Panc1 (cell line): ENCODE measurements around the gene ANKK1. TPM values are rescaled to one million over a fixed set of nuclear protein-coding genes. Genes with fewer than 3 reads are reported as not detected.

Experiments
- ATAC-seq: fragments of 200-7000 bp; cut with Tn5 transposase; 2 replicates; pipeline ENCODE4 v1.9.1; 2020; ENCODE audit warnings: mild to moderate bottlenecking, moderate library complexity
- BruUV-seq: library from RNA; stranded (reverse); fragments of 400-500 nt; replicated peaks from 2 replicates; lab custom pipeline; 2021; lab: Mats Ljungman, UMichigan
- CTCF ChIA-PET: fragments of 300-600 bp; sonication (Branson Sonifier 250); formaldehyde crosslinking; loops from one replicate; lab custom pipeline; 2022; ENCODE audit warnings: antibody characterized with exemption; lab: Charles Lee
- POLR2A ChIA-PET: fragments of 300-600 bp; sonication (Branson Sonifier 250); formaldehyde crosslinking; loops from one replicate; lab custom pipeline; 2022; ENCODE audit warnings: antibody characterized with exemption; lab: Charles Lee
- DNase-seq: peaks from one replicate; pipeline ENCODE4 v3.0.0-alpha.2; 2010; ENCODE audit warnings: low read depth, low spot score
- H3K27ac ChIP-seq: 2 replicates; pipeline ENCODE4 v1.5.1; 2011; ENCODE audit warnings: mild to moderate bottlenecking, low read length, inconsistent platforms
- H3K27me3 ChIP-seq: fragments of 200-500 bp; sonication (Bioruptor generic); 2 replicates; pipeline ENCODE4 v1.6.0; 2014; ENCODE audit warnings: low read length, inconsistent platforms; ENCODE audit not compliant: control insufficient read depth, insufficient read depth
- H3K36me3 ChIP-seq: fragments of 200-500 bp; sonication (Bioruptor generic); 2 replicates; pipeline ENCODE4 v1.5.1; 2014; ENCODE audit warnings: inconsistent platforms, mild to moderate bottlenecking, low read length, moderate library complexity; ENCODE audit not compliant: control insufficient read depth, insufficient read depth
- H3K4me1 ChIP-seq: 2 replicates; pipeline ENCODE4 v1.5.1; 2011; ENCODE audit warnings: inconsistent platforms, mild to moderate bottlenecking, low read length, moderate library complexity; ENCODE audit not compliant: control insufficient read depth, insufficient read depth
- H3K4me3 ChIP-seq, 2 experiments: 2 replicates each; pipeline ENCODE4 v1.5.1; 2011 to 2012; ENCODE audit warnings: low read depth in 2 of 2, low read length in 2 of 2, mild to moderate bottlenecking in 2 of 2, inconsistent platforms in 1 of 2, moderate library complexity in 1 of 2
- H3K9me3 ChIP-seq: fragments of 200-500 bp; sonication (Bioruptor generic); 2 replicates; pipeline ENCODE4 v1.5.1; 2014; ENCODE audit warnings: low read depth, mild to moderate bottlenecking, inconsistent platforms, low read length, moderate library complexity; ENCODE audit not compliant: control insufficient read depth, insufficient read depth
- CTCF ChIP-seq: fragments of 450-650 bp; IDR thresholded peaks from 2 replicates; pipeline ENCODE4 v1.5.1; 2017; ENCODE audit warnings: mild to moderate bottlenecking
- POLR2AphosphoS5 ChIP-seq: IDR thresholded peaks from 2 replicates; pipeline ENCODE4 v1.6.1; 2012; ENCODE audit warnings: mild to moderate bottlenecking, low read depth, low read length, moderate library complexity
- REST ChIP-seq, 2 experiments: IDR thresholded peaks; 2 replicates each; pipeline ENCODE4 v1.6.1; 2011 to 2012; ENCODE audit warnings: low read depth in 2 of 2, control low read depth in 1 of 2, low read length in 1 of 2, mild to moderate bottlenecking in 1 of 2, moderate library complexity in 1 of 2; ENCODE audit not compliant: insufficient read depth in 1 of 2
- SIN3A ChIP-seq: IDR thresholded peaks from 2 replicates; pipeline ENCODE4 v1.6.1; 2012; ENCODE audit warnings: low read depth, mild to moderate bottlenecking, low read length, moderate library complexity, borderline replicate concordance; ENCODE audit not compliant: insufficient read depth
- TCF7L2 ChIP-seq: IDR thresholded peaks from 2 replicates; pipeline ENCODE4 v1.6.1; 2011; ENCODE audit warnings: mild to moderate bottlenecking, low read depth, low read length, inconsistent platforms
- in situ Hi-C: cut with HindIII; loops from 2 replicates; pipeline ENCODE4 v1.10.0; 2016; ENCODE audit warnings: low sequenced_read_pairs, low pct_unique_long_range_greater_than_20kb
- intact Hi-C: fragments of 100-400 bp; cut with micrococcal nuclease; formaldehyde crosslinking; loops from one replicate; pipeline ENCODE4 v1.10.0; 2022; ENCODE audit not compliant: unreplicated experiment
- total RNA-seq: library from RNA; stranded (reverse); gene quantifications from one replicate; pipeline ENCODE4 v1.2.1, GENCODE V29; 2021; ENCODE audit not compliant: unreplicated experiment

The ANKK1 gene
- total RNA-seq, 1 experiment from 2014 or later = 0.08 TPM

- Histone ChIP-seq H3K9me3 (no peaks in the 10 kb centered on the region), H3K27ac (no peak overlapping the region), H3K27me3 (peaks cover 6% of the 10 kb centered on the region; the same call in 1 of the 2 replicates), H3K4me1 (peaks cover 5% of the 10 kb centered on the region; the same call in 1 of the 2 replicates), H3K36me3 (no peaks in the 10 kb centered on the region), H3K4me3 (no peak overlapping the region)
- intact Hi-C loops = no loop called here
- CTCF ChIA-PET = no interaction called here
- TF ChIP-seq CTCF (no peak), TCF7L2 (no peak), REST (IDR thresholded peaks at IDR 0.05; ENCODE audit: insufficient read depth in 1 of 2, low read depth in 2 of 2, low read length in 1 of 2) (no peak), POLR2AphosphoS5 (no peak)
- no TSS peak for BruUV-seq
- in situ Hi-C loops = no loop called here
- POLR2A ChIA-PET = no interaction called here
- no peak for ATAC-seq
- DNase-seq = no peak
Observed at GRCh38 chr11:113386866-113387265, 713 bp upstream of the ANKK1 start.

- no peaks in the 10 kb centered on the region for H3K9me3 ChIP-seq
- intact Hi-C loops (no loop called here), in situ Hi-C loops (no loop called here)
- ChIA-PET CTCF (no interaction called here), POLR2A (no interaction called here)
- H3K27me3 ChIP-seq = peaks cover 6% of the 10 kb centered on the region; the same call in 1 of the 2 replicates
- DNase-seq (no peak), ATAC-seq (no peak)
- no peak overlapping the region for H3K4me3 ChIP-seq
- H3K4me1 ChIP-seq = peaks cover 5% of the 10 kb centered on the region; the same call in 1 of the 2 replicates
- BruUV-seq = no TSS peak
- TF ChIP-seq REST (IDR thresholded peaks at IDR 0.05; ENCODE audit: insufficient read depth in 1 of 2, low read depth in 2 of 2, low read length in 1 of 2) (no peak), SIN3A (no peak), TCF7L2 (no peak), POLR2AphosphoS5 (no peak), CTCF (no peak)
- H3K36me3 ChIP-seq = no peaks in the 10 kb centered on the region
- no peak overlapping the region for H3K27ac ChIP-seq
Observed at GRCh38 chr11:113389272-113389671, 1.7 kb downstream of the ANKK1 start.
